Activated CD4-positive, alpha-beta T cell treated with anti-CD3 and anti-CD28 coated beads, Interleukin-2, amount 50 U/mL, for 24 hours (primary cell): ENCODE measurements around the gene C12orf42.
"Not testable (repeated sequence)": the region's sequence is repeated elsewhere in the genome, so short reads cannot be mapped to it uniquely, and the experiment has no call there.

Experiments
- DNase-seq, 2 donors: peaks; one replicate each; pipeline ENCODE4 v3.0.0-alpha.2; 2020; ENCODE audit warnings: low read depth in 1 of 2, low spot score in 1 of 2

Gene C12orf42

GRCh38 chr12:103425674-103426073 lies 70.1 kb downstream of the C12orf42 start:
- DNase-seq, result not testable (repeated sequence)

GRCh38 chr12:103424849-103425586 lies 70.8 kb downstream of the C12orf42 start:
- not testable (repeated sequence) for DNase-seq

- no peak for DNase-seq
These were observed 72.3 kb downstream of the C12orf42 start for GRCh38 chr12:103423516-103423910.

GRCh38 chr12:103422746-103423515 lies 72.8 kb downstream of the C12orf42 start:
- no peak for DNase-seq

GRCh38 chr12:103422328-103422727 lies 73.4 kb downstream of the C12orf42 start:
- DNase-seq, result no peak

GRCh38 chr12:103421402-103421801 lies 74.4 kb downstream of the C12orf42 start:
- no peak for DNase-seq

- no peak for DNase-seq
These were observed 80.1 kb downstream of the C12orf42 start for GRCh38 chr12:103415681-103416080.

GRCh38 chr12:103401421-103401820 lies 94.3 kb downstream of the C12orf42 start:
- DNase-seq, result no peak

GRCh38 chr12:103399986-103400385 lies 95.8 kb downstream of the C12orf42 start:
- no peak for DNase-seq

- DNase-seq, result no peak
These were observed 98.2 kb downstream of the C12orf42 start for GRCh38 chr12:103397536-103397935.

GRCh38 chr12:103392722-103393121 lies 103.0 kb downstream of the C12orf42 start:
- DNase-seq, result no peak

- DNase-seq, result no peak
These were observed 104.7 kb downstream of the C12orf42 start for GRCh38 chr12:103391103-103391502.

- DNase-seq, result no peak
These were observed 108.4 kb downstream of the C12orf42 start for GRCh38 chr12:103387385-103387784.

GRCh38 chr12:103386451-103386850 lies 109.3 kb downstream of the C12orf42 start:
- DNase-seq, result no peak

GRCh38 chr12:103382736-103383346 lies 112.9 kb downstream of the C12orf42 start:
- DNase-seq, result no peak

- DNase-seq, result no peak
These were observed 113.6 kb downstream of the C12orf42 start for GRCh38 chr12:103382119-103382518.

GRCh38 chr12:103379670-103380069 lies 116.1 kb downstream of the C12orf42 start:
- no peak for DNase-seq

GRCh38 chr12:103373088-103373523 lies 122.7 kb downstream of the C12orf42 start:
- DNase-seq, result no peak

- DNase-seq, result no peak
These were observed 125.8 kb downstream of the C12orf42 start for GRCh38 chr12:103369929-103370328.

- DNase-seq, result no peak
These were observed 127.6 kb downstream of the C12orf42 start for GRCh38 chr12:103368167-103368566.

GRCh38 chr12:103354403-103354802 lies 141.4 kb downstream of the C12orf42 start:
- DNase-seq, result no peak

- no peak for DNase-seq
These were observed 141.9 kb downstream of the C12orf42 start for GRCh38 chr12:103353913-103354312.
